ENCODE results near the gene LARGE1. TPM values are rescaled to one million over a fixed set of nuclear protein-coding genes. Genes with fewer than 3 reads are reported as not detected.

The LARGE1 gene
- total RNA-seq, 1 donor from 2014 or later, result 27.4 TPM

DNA sequence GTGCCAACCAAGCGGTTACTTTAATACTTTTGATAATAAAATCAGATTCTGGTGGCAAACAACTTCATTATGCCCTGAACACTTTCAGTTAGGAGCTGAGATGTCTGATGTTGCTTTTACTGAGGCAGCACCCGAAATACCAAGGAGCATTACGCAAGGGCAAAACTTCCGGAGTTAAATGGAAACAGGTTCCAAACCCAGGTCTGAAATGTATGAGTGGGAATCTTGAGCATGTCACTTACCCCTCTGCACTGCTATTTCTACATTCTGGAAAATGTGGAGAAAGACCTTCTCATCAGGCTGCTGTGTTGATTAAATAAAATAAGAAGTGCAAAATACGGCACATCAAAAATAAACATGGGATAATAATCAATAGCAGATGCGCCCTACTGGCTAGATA lies 315.1 kb downstream of the LARGE1 start:
- H3K36me3 ChIP-seq, result no peaks in the 10 kb centered on the region
- H3K4me3 ChIP-seq, result no peak overlapping the region
- no peak overlapping the region for H3K27ac ChIP-seq
- no peak for DNase-seq
- intact Hi-C loops (cut with DNase I), result no loop called here
- H3K9me3 ChIP-seq, result no peaks in the 10 kb centered on the region
- TF ChIP-seq, protein P1, sequence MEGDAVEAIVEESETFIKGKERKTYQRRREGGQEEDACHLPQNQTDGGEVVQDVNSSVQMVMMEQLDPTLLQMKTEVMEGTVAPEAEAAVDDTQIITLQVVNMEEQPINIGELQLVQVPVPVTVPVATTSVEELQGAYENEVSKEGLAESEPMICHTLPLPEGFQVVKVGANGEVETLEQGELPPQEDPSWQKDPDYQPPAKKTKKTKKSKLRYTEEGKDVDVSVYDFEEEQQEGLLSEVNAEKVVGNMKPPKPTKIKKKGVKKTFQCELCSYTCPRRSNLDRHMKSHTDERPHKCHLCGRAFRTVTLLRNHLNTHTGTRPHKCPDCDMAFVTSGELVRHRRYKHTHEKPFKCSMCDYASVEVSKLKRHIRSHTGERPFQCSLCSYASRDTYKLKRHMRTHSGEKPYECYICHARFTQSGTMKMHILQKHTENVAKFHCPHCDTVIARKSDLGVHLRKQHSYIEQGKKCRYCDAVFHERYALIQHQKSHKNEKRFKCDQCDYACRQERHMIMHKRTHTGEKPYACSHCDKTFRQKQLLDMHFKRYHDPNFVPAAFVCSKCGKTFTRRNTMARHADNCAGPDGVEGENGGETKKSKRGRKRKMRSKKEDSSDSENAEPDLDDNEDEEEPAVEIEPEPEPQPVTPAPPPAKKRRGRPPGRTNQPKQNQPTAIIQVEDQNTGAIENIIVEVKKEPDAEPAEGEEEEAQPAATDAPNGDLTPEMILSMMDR (IDR thresholded peaks at IDR 0.05), result no peak
- H3K27me3 ChIP-seq (ENCODE audit: low read depth), result no peaks in the 10 kb centered on the region
- no peak for ATAC-seq
- H3K4me1 ChIP-seq, result no peaks in the 10 kb centered on the region

DNA sequence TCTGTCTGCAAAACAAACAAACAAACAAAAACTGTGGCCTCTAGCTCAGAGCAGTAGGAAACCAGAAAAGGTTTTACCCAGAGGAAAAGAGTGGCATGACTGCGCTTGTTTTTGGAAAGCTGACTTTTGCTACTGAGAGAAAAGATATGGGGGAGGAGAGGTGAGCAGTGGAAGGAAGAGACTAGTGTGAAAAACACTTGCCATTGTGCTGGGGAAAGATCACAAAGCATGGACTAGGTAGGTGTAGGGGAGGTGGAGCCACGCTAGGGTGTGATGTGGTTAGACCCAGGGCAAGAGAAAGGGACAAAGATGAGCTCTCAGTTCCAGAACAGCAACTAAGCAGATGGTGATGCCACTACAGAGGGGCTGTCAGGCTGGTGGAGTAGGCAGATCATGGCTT lies 319.2 kb downstream of the LARGE1 start:
- H3K27me3 ChIP-seq (ENCODE audit: low read depth), result no peaks in the 10 kb centered on the region
- ATAC-seq (no peak), DNase-seq (no peak)
- H3K27ac ChIP-seq, result no peak overlapping the region
- no peaks in the 10 kb centered on the region for H3K36me3 ChIP-seq
- H3K4me1 ChIP-seq, result no peaks in the 10 kb centered on the region
- H3K9me3 ChIP-seq, result no peaks in the 10 kb centered on the region
- intact Hi-C loops (cut with DNase I), result no loop called here
- no peak overlapping the region for H3K4me3 ChIP-seq
- TF ChIP-seq, protein P1 (IDR thresholded peaks at IDR 0.05), result no peak

DNA sequence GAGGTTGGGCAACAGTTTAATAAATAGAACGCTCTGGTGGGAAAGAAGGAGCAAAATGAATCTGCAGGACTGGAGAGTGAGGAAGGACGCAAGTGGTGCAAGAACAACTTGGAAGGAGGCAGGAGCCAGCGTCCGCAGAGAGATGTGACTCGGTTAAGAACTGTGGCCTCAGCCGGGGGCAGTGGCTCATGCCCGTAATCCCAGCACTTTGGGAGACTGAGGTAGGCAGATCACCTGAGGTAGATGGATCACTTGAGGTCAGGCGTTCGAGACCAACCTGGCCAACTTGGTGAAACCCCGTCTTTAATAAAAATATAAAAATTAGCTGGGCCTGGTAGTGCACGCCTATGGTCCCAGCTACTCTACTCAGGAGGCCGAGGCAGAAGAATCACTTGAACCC lies 319.7 kb downstream of the LARGE1 start:
- no peak for ATAC-seq
- TF ChIP-seq, protein P1 (IDR thresholded peaks at IDR 0.05), result no peak
- intact Hi-C loops (cut with DNase I), result no loop called here

DNA sequence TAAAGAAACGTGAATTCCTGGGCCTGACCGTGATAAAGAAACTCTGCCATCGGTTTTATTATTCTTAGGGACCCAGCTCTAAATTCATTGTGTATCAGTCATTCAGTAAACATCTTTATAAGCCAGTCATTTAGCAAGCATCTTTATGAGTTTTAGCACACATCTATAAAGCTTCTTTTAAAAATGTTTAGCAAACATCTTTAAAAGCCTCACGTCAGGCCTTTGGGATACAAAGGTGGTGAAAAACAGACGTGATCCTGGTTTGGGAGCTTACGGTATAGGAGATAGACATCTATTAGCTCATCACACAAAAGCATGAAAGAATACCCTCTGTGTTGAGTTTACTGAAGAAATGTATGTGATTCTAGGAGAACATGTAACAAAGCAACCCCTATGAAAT lies 320.2 kb downstream of the LARGE1 start:
- ATAC-seq (no peak), DNase-seq (no peak)
- Histone ChIP-seq H3K27me3 (ENCODE audit: low read depth) (no peaks in the 10 kb centered on the region), H3K4me3 (no peak overlapping the region), H3K4me1 (no peaks in the 10 kb centered on the region), H3K9me3 (no peaks in the 10 kb centered on the region), H3K27ac (no peak overlapping the region), H3K36me3 (no peaks in the 10 kb centered on the region)
- TF ChIP-seq, protein P1 (IDR thresholded peaks at IDR 0.05), result no peak
- intact Hi-C loops (cut with DNase I), result no loop called here

More for the DNA sequence above, 319.7 kb downstream of the LARGE1 start:
- Histone ChIP-seq H3K36me3 (no peaks in the 10 kb centered on the region), H3K27ac (no peak overlapping the region), H3K27me3 (ENCODE audit: low read depth) (no peaks in the 10 kb centered on the region), H3K4me1 (no peaks in the 10 kb centered on the region), H3K9me3 (no peaks in the 10 kb centered on the region), H3K4me3 (no peak overlapping the region)
- no peak for DNase-seq

DNA sequence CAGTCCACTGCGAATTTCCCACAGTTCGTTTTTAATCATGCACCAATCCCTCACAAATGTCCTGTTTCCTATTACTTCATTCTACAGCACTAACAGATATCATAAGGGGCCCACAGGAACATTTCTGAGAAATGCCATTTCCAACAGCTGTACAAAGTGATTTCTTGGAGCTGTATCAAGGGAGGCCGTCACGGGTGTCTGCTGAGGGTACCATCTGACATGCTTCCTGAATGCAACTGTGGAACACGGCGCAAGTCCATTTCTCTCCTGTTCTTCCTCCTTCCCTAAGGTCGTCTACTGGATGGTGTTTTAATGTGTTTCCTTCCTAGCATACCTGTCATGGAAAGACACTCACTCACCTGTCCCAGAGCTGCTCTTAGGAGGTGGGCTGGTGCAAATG lies 320.7 kb downstream of the LARGE1 start:
- DNase-seq (no peak), ATAC-seq (no peak)
- no peak overlapping the region for H3K27ac ChIP-seq
- no peak overlapping the region for H3K4me3 ChIP-seq
- intact Hi-C loops (cut with DNase I), result no loop called here
- H3K36me3 ChIP-seq, result no peaks in the 10 kb centered on the region
- H3K9me3 ChIP-seq, result no peaks in the 10 kb centered on the region
- TF ChIP-seq, protein P1 (IDR thresholded peaks at IDR 0.05), result no peak
- no peaks in the 10 kb centered on the region for H3K4me1 ChIP-seq
- H3K27me3 ChIP-seq (ENCODE audit: low read depth), result no peaks in the 10 kb centered on the region

DNA sequence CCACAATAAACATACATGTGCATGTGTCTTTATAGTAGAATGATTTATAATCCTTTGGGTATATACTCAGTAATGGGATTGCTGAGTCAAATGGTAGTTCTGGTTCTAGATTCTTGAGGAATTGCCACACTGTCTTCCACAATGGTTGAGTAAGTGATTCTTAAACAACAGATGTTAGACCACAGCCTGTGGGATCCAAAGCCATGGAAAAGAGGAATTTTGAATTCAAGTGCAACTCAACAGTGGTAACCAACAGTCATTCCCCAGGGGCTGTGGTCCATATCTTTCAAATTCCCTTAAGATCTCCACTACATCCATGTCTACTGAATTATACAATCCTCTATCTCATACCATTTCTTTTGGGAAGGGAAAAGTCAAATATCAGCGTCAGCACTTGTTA lies 321.5 kb downstream of the LARGE1 start:
- Histone ChIP-seq H3K9me3 (no peaks in the 10 kb centered on the region), H3K36me3 (no peaks in the 10 kb centered on the region), H3K27ac (no peak overlapping the region), H3K4me1 (no peaks in the 10 kb centered on the region), H3K4me3 (no peak overlapping the region), H3K27me3 (ENCODE audit: low read depth) (no peaks in the 10 kb centered on the region)
- intact Hi-C loops (cut with DNase I), result no loop called here
- DNase-seq, result no peak
- ATAC-seq, result no peak
- TF ChIP-seq, protein P1 (IDR thresholded peaks at IDR 0.05), result no peak

Data from lower lobe of right lung (tissue), 2 donors.